C4-2B (cell line): ENCODE data around the gene ABTB1.
A peak's percentile ranks its signal among the peaks of the same experiment; 100 is the strongest.

Source experiments
- ZFX ChIP-seq: fragments of 450-650 bp; IDR thresholded peaks from 2 replicates; pipeline ENCODE4 v1.6.1; 2017
- TF ChIP-seq, protein P1 (sequence below): fragments of 450-650 bp; conservative IDR thresholded peaks from 2 replicates; pipeline ENCODE4 v1.5.1; 2017; ENCODE audit warnings: mild to moderate bottlenecking

DNA sequence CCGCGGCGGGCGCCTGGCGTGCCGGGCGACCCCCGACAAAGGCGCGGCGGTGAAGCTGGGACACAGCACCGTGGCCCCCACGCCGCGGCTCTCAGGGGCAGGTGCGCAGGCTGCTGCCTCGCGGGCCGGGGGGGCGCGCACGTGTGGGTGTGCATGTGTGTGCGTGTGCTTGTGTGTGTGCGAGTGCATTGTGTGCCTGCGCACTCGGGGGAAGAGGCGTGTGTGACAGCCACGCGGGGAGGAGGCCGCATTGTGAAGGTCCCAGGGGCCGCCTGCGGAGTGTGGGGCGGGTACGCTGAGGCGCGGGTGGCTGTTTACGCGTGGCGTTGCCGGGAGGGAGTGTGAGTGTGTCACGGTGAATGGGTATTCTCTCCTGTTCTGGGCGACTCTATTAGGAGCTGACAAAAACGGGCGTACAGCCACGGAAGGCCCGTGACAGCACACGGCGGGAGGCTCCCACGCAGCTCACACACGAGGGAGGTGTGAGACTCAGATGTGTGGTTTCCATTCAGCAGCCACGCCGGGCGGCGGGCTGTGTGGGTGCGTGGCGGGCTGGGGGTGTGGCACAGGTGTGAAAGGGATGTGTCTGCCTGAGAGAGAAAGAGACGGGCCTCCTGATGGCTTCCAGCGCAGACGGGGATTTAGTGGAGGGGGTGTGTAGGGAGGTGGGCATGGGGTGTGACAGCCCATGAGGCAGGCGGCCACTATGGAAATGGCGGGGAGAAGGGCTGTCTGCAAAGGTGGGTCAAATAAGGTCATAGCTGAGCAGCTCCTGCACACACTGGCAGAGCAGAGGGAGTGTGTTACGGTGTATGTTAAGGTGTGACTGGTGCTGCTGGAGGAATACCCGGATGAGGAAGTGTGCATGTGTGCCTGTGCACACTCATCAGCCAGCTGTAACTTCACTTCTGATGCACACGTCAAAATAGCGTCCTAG is 43.0 kb upstream of the ABTB1 start:
- TF ChIP-seq, protein P1, sequence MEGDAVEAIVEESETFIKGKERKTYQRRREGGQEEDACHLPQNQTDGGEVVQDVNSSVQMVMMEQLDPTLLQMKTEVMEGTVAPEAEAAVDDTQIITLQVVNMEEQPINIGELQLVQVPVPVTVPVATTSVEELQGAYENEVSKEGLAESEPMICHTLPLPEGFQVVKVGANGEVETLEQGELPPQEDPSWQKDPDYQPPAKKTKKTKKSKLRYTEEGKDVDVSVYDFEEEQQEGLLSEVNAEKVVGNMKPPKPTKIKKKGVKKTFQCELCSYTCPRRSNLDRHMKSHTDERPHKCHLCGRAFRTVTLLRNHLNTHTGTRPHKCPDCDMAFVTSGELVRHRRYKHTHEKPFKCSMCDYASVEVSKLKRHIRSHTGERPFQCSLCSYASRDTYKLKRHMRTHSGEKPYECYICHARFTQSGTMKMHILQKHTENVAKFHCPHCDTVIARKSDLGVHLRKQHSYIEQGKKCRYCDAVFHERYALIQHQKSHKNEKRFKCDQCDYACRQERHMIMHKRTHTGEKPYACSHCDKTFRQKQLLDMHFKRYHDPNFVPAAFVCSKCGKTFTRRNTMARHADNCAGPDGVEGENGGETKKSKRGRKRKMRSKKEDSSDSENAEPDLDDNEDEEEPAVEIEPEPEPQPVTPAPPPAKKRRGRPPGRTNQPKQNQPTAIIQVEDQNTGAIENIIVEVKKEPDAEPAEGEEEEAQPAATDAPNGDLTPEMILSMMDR: no peak
- peak; percentile 74 for TF ChIP-seq ZFX
